HK-2 (cell line): ENCODE results near the gene TMEM89.

Experiments
- DNase-seq: peaks from one replicate; pipeline ENCODE4 v3.0.0-alpha.2; 2018; ENCODE audit not compliant: unreplicated experiment

Gene TMEM89

DNA sequence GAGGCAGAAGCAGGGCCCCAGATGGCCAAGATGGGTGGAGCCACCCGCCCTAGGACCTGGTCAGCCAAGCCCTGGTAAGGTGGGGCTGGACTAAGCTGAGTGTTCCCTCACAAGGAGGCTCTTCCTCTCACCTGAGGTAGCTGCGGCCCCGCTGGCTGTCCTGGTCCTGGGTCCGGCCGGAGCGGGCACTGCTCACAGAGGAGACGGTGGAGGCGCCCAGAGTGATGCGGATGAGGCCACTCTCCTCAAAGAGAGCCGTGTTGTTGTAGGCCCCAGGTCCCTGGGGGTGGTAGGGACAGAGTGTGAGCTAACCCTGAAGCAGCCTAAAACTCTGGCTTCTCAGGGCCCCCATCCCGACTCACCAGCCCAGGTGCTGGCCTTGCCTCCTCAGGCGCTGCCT, 21.0 kb upstream of the TMEM89 start:
- no peak for DNase-seq

DNA sequence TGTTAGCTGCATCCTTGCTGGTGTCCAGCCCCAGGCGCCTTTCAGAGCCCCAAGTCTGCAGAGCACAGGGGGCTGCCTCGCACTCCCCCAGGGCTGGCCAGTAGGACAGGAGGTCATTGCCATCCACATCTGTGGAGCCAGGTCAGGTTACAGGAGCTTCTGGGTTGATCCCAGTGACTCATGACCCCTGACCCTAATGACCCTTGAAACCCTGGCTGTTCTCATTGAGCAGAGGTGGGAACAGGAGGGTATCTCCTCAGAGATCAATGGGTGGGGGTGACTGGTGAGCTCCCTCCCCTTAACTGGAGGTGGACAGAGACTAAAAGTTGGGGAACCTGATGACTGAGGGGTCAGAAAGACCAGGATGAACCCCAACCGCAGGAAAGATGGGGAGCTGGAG, 19.8 kb upstream of the TMEM89 start:
- DNase-seq: no peak

DNA sequence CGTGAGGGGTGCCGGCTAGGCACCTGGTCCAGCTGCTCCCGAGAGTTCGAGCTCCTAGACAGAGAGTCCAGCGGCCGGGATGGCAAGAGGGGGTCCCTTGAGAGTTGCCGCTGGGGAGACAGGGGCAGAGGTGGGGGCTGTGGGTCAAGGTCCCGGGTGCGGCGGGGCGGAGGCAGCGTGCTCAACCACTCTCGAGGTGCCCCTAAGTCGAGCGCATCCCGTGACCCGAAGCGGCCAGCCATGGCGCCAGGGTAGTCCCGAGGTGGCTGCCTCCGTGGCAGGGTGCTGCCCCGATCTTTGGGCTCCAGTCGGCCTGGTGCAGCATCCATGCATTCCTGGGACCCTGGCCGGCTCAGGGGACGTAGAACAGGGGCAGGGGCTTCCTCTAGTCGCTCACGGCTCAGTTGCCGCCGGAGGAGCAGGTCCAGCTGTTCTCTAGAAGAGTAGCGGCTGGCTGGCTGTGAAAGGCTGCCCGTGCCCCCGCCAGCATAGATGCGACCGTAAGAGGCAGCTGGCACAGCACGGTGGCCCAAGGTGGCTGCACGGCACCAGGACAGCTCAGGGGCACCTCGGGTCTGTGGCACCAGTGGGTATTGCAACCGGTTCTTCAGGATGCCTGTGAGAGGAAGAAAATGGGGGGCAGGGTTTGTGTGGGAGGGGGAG, 18.5 kb upstream of the TMEM89 start:
- no peak for DNase-seq

DNA sequence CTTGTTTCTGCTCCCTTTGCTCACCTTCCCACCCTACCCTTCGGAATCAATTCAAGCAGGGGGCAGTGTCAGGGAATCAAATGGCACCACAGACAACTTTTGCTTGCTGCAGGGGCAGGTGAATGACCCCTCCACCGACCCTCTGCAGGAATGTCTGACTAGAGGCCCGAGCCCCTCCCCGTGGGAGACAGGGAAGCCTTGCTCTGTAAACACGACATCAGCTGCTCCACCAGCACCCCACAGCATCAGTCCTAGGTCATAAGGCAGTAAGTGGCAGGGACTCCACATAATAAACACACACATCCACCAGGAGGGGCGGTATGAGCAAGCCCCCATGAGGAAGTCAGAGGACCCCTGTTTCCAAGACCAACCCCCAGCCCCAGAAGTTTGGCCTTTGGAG, 15.7 kb upstream of the TMEM89 start:
- no peak for DNase-seq

DNA sequence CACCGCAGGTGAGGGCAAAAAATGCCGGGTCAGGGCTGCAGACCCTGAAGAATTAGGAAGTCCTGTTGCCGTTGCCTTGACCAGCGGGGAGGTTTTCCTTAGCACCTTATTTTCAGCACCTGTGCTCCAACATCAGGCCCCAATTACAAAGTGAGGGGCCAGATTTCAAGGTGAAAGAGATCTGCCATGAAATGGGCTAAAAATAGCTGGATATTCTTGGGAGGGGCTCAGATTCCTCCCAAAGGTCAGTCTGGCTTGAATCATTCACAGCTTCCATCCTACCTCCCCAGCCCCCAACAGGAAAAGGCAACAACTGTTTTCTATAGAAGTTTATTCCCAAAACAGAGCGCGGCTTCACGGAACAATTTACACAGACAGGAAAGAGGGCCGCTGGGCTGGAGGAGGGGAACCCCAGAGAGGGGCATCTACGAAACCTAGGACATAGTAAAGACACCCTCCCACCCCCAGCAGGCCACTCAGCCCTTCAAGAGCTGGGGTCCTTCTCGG, 14.6 kb upstream of the TMEM89 start:
- DNase-seq: no peak

DNA sequence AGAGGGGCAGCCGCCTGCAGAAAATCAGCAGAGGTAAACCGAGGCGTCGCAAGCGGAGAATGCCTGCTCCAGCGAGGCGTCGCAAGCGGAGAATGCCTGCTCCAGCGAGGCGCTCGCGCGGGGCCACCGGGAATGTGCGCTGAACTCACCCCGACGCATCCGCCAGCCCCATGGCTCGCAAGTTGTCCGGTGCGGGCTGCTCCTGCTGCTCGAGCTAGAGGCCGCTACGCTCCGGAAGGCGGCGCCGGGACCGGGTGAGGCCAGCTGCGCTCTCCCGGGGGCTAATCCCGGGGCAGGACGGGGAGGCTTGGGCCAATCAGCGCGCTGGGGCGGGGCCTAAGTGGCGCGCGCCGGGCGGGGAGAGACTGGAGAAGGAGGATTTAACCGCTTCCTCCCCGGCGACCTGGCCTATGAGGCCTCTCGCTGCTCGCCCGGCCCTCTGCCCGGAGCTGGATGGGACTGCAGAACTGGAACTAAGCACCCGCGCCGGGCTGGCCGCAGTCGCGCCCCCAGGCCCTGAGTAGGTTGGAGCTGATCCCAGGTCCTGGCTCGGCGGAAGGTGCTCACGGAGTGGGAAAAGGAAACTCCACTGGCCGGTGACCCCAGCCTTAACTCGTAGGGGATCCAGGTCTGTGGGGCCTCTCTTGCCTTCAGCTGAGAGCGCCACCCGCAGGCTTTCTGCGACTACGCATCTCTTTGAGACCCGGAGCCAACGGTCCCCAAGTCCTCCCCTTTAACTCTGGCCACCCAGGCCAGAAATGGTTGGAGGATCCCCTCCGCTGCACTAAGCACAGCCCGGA, 13.9 kb upstream of the TMEM89 start, which contains the start of gene SLC26A6:
Gene SLC26A6 (minus strand): TSS at position 240 of the 800 bp plus-strand sequence. CDS start 68 bp downstream, at position 172.
- peak; percentile 91 for DNase-seq

DNA sequence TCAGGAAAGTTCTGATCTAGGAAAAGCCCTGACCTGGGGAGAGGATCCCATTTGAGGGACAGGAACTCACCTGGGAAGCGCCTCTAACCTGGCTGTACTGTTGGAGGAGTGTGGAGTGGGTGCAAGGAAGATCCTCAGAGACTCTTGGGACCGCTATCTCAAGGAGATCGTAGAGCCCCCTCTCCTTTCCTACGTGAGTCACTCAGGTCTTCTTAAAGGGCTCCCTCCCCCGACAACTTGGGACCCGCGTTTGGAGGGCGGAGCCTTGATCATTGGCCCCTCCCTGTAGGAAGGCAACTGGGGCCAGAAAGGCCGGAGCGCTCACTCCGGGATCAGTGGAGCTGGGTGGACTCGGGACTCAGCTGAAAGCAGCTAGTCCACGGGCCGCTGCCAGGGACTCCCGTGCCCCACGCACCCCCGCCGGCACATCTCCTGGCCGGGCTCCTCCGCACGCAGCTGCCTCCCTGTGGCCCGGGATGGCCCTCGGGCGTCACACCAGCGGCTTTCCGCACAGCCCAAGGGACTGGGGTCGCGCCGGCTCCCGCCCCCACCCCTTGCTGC, 13.2 kb upstream of the TMEM89 start:
- DNase-seq: peak; percentile 57

DNA sequence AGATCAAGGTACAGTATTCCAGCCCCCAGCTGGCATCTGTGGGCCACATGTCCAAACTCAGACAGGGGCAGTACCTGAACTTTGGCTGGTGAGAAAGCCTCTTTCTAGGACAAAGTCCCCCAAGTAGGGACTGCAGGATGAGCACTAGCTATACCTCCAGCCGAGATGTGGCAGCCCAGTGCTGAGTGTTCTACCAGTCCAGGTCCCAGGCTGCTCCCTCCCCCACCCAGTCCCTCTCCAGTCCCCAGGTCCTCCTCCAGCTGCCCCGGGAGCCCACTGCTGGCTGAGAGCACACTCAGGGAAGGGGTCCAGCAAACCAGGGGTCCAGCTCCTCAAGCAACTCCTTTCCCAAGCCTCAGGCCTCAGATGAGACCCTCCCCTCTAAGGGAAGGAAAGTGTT, 12.2 kb upstream of the TMEM89 start:
- no peak for DNase-seq

DNA sequence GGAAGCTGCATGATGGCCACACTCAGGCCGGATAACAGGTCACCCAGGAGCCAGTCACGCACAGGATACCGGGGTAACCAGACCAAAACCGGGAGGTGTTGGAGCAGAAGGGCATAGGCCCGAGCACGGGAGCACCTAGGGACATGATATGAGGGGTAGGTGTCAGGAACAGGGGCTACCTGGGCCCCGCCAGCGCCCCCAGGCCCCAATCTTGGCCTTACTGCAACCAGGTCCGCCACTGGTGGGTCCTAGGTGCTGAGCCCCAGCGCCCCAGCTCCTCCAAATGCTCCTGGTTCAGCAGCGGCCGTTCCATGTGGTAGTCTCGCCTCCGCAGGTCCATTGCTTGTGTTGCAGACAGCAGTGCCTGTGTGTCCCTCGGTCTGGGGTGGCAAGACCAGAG, 11.7 kb upstream of the TMEM89 start:
- no peak for DNase-seq

DNA sequence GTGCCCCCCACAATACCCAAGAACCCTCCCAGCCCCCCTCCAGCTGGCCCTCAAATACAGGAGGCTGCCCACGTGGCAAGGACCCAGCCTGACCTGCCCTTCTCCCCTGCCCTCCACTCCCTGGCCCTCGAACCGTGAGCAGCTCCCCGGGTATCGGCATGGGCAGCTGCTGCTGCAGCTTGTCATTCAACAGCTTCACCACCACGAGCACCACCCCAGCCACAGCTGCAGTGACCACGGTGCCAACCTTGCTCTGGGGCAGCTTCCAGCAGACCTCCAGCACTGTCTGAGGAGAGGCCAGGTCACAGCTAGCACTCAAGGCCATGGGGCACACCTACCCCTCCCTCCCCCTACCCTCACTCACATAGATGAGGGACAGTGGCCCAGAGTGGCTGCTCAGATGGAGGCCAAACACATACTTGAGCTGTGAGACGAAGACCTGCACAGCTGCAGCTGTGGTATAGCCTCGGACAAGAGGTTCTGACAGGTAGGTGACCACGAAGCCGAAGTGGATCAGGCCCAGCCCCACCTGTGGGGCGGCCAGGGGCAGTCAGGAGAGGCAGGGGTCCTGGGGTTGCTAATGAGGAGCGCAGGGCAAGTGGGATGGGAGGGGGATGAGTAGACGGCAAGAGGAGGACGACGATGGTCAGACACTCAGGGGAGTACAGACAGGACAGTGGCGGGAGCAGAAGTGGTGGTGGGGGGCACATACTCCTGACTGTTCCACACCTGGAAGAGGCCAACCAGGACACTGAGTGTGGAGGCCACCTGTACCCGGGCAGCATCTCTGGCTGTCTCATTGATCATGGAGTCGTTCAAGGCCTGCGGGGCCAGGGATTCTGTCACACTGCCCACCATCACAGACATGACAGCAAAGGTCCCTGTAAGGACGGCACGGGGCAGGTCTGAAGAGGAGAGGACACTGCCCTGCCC, 10.2 kb upstream of the TMEM89 start:
- no peak for DNase-seq

DNA sequence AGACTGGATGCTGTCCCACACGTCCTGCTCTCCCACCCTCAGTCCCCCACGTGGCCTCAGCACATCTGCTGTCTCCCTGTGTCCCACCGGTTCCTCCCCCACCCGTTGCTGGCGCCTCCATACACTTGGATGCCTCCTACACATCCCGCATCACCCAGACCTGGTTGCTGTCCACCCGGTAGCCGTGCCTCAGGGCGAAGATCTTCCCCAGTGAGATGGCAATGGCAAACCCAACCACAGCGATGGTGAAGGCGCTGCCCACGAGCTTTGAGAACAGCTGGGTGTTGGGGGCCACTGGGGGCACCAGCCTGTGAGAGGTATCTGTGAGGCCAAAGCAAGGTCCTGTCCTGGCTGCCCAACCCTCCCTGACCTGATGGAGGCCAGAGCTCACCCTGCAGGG, 9.3 kb upstream of the TMEM89 start:
- no peak for DNase-seq

DNA sequence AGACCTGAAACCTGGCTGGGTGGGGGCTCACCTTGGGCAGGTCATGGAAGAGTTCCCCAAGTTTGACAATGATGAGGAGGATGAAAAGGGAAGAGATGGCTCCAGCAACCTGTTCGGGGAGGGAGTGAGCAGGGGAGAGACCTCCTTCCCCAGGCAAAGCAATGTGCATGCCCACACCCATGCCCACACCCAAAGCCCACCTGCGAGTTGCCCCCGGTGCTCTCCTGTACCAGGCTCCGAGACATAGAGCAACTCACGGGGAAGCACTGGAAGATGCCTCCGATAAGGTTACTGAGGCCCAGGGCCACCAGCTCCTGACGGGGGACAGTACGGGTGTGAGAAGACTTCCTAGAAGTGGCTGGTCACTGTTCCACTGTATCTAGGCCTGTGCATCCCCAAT, 8.8 kb upstream of the TMEM89 start:
- no peak for DNase-seq

DNA sequence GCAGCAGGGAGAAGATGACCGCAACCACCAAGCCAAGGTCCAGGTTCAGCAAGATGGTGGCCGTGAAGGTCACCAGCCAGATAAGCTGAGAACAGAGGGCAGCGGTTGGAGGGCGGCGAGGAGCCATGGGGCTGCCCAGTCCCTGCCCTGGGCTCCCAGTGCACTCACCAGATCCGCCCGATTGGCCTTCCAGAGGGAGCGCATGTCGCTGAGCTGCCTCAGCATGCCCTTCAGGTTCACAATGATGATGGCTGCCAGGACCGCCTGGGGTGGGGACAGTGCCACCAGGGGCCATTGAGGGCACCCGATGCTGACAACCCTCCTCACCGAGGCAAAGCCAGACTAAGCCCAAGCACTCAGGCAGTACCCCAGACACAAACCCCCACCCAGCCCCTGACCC, 8.3 kb upstream of the TMEM89 start:
- DNase-seq: no peak

DNA sequence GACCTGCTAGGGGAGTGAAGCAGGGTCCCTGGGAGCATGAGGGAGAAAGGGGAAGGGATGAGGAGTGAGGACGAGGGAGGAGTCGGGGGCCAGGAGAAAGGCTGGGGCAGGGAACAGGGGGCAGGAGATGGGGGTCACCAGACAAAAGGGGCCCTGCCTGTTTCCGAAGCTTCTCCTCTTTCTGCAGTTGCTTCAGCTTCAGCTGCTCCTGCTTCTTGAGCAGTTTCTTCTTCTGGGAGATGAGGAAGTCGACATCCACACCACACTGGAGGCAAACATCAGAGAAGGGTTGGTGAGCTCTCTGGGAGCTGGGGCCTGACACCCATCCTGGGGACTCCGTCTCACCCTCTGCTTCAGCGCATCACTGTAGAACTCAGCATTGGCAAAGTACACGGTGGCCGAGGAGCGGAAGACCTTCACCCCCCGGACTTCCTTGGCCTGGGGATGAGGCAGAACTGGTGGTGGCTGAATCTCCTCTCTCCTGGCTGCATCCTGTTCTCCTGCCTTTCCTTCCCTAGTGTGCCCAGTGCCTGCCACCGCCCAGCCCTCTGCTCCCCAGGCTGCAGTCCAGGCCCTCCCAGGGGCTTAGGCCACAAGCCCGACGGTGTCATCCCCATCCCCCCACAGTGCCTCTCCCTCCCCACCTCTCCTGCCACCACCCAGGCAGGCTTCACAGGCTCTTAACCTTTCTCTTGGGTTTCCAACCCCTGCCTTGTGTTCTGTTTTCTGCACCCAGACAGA, 6.9 kb upstream of the TMEM89 start:
- no peak for DNase-seq

DNA sequence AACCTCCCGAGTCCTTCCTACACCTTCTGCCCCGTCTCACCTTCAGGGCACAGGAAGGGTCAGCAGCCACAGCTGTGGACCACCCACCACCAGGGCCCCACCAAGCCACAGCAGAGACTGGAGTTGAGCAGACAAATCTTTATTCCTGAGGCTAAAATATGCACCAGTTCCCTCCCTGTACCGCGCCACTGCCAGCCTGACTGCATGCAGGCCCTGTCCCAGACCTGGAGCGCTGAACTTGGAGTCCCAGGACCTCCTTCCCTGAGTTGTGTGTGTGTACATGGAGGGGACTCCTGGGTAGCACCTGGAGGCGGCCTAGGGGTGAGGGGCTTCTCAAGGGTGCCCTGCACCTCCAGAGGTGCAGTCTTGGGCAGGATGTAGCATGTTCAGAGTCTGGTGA, 4.0 kb upstream of the TMEM89 start:
- DNase-seq: no peak

DNA sequence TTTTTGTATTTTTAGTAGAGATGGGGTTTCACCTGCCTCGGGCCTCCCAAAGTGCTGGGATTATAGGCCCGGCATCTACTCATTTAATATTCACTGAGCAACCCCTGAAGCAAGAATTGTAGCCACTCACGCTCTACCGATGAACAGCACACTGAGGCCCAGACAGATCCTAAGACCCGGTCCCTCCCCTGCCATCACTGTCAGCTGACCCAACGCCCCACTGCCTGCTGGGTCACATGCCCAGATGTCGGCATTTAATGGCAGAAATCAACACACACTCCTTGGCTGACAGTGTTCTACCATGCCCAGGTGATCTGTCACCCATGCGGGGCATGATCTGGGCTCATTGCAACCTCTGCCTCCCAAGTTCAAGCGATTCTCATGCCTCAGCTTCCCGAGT, 3.2 kb upstream of the TMEM89 start:
- no peak for DNase-seq

DNA sequence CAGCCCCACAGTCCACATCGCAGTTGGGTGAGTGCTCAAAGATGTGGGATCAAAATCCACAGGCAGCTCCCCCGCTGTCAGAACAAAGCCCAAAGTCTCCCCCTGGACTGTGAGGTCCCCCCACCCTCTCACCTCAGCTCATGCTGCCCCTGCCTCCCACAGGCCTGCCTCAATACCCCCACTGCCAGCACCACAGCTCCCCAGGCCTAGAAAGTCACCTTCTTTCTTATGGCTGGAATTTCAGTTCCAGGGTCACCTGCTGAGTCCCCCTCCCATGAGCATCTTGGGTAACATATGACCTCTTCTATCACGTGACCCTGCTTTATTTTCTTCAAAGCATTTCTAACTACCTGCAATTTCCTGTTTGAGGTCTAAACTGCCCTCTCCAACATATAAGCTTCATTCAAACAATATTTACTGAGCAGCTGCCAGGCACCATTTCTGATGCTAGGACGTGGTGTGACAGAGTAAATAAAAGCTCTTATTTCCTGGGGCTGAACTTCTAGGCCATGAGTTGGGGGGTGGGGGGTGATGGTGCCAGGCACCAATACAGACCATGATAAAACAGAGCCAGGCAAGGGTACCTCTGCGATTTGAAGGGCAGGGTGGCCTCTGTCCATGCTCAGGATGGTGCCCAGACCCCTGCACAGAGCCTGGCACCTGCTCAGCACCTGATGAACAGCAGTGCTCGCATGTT, 2.4 kb upstream of the TMEM89 start:
- DNase-seq: no peak

DNA sequence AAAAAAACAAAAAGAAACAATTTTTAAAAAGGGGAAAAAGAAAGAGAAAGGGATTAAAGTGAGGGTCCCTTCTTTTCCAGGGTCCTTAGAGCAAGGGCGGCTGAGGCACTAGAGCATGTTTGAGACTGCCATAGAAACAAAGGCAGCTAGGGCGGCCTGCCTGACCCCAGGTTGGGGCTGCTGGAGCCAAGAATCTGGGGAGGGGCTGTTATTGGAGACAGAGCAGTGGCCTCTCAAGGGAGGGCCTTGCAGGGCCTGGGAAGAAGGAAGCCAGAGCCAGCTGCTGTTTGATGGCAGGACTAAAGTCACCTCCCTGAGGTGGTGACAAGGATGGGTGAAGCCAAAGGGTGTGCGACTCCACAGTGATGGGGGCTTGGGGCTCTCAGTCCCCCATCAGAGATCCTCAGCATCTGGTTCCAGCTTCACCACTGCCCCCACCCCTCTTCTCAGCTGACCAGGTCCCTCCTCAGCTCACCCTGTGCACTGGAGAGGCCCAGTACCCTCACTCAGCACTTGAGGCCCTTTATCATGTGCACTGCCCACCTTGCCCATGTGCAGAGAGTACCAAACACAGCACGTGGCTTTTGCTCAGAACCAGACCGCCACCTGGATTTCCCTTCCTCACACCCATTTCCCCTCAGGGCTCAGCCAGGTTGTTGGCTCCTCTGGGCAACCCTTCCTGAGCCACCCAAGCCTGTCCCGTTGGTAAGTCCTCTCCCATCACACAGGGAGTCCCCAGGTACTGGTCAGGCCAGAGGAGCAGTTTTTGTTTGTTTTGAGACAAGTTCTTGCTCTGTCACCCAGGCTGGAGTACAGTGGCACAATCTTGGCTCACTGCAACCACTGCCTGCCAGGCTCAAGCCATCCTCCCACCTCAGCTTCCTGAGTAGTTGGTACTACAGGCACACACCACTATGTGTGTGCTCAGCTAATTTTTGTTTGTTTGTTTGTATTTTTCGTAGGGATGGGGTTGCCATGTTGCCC, 1.7 kb downstream of the TMEM89 start:
- DNase-seq: no peak

DNA sequence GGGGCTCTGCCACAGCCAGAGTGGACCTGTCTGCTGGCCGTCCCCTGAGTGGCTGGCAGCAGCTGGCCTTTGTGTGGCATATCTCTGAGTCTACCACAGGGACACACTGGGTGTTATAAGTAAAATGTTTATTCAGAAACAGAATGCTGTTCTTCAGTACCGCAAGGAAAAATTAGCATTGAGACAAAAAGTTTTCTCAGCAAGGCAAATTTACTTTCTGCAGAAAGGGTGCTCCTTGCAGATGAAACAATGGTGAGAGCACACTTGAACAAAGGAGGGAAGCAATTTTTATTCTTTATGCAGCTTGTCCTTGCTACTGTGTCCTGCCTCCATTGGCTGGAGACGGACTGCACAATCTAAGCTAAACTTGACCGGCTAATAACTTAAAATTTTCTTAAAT, 4.0 kb downstream of the TMEM89 start:
- DNase-seq: no peak
